T-cell (primary cell): ENCODE measurements around the gene ZNF503. TPM values are rescaled to one million over a fixed set of nuclear protein-coding genes. Genes with fewer than 3 reads are reported as not detected.
"Not testable (repeated sequence)": the region's sequence is repeated elsewhere in the genome, so short reads cannot be mapped to it uniquely, and the experiment has no call there.

Experiments
- ATAC-seq, 4 experiments: fragments of 200-7000 bp in 3 of 4; fragments of 150-1000 bp in 1 of 4; cut with Tn5 transposase; replicated peaks in 1 of 4; 1 replicate in 3 of 4; 2 replicates in 1 of 4; pipeline ENCODE4 v1.10.0; 2021; ENCODE audit warnings: moderate library complexity in 3 of 4, mild to moderate bottlenecking in 2 of 4, moderate number of reproducible peaks in 1 of 4
- CTCF ChIA-PET, 2 donors: fragments of 300-600 bp; sonication (Branson Sonifier 250); formaldehyde crosslinking; loops; one replicate each; lab custom pipeline; 2022; ENCODE audit warnings: antibody characterized with exemption in 2 of 2; lab: Charles Lee
- POLR2A ChIA-PET, 2 donors: fragments of 300-600 bp; sonication (Branson Sonifier 250); formaldehyde crosslinking; loops; one replicate each; lab custom pipeline; 2022; ENCODE audit warnings: antibody characterized with exemption in 2 of 2; lab: Charles Lee
- DNase-seq, 35 experiments: peaks; one replicate each; pipeline versions ENCODE4 v3.0.0 to v3.0.0-alpha.2; 2013 to 2023
- H3K27ac ChIP-seq: one replicate; pipeline ENCODE4 v1.5.1; 2013; ENCODE audit warnings: low read length
- H3K27me3 ChIP-seq, 2 experiments: replicated peaks in 1 of 2; 1 replicate in 1 of 2; 2 replicates in 1 of 2; pipeline versions ENCODE4 v1.6.1 to v1.7.0; 2013; ENCODE audit warnings: low read length in 1 of 2, mixed read lengths in 1 of 2; ENCODE audit not compliant: control insufficient read depth in 2 of 2, insufficient read depth in 2 of 2; ENCODE audit errors: extremely low read depth in 1 of 2
- H3K36me3 ChIP-seq, 2 donors: 1 replicate in 1 of 2; 2 replicates in 1 of 2; pipeline versions ENCODE4 v1.6.1 to v1.7.0; 2013; ENCODE audit warnings: low read length in 1 of 2; ENCODE audit not compliant: control insufficient read depth in 2 of 2, insufficient read depth in 1 of 2; ENCODE audit errors: extremely low read depth in 1 of 2
- H3K4me1 ChIP-seq, 2 experiments: 1 replicate in 1 of 2; 2 replicates in 1 of 2; pipeline versions ENCODE4 v1.6.1 to v1.7.0; 2013; ENCODE audit warnings: low read length in 2 of 2, mixed read lengths in 1 of 2; ENCODE audit not compliant: insufficient read depth in 2 of 2, control insufficient read depth in 1 of 2; ENCODE audit errors: extremely low read depth in 1 of 2
- H3K4me3 ChIP-seq, 2 donors: 1 replicate in 1 of 2; 2 replicates in 1 of 2; pipeline versions ENCODE4 v1.5.1 to v1.7.0; 2013; ENCODE audit warnings: mild to moderate bottlenecking in 2 of 2, low read length in 1 of 2, moderate library complexity in 1 of 2; ENCODE audit not compliant: control insufficient read depth in 1 of 2; ENCODE audit errors: extremely low read depth in 1 of 2
- H3K9me3 ChIP-seq: 2 replicates; pipeline ENCODE4 v1.7.0; 2013
- H3K27ac Mint-ChIP-seq, 2 donors: one replicate each; pipeline ENCODE4 v1.8.0; 2020 to 2021; ENCODE audit warnings: mild to moderate bottlenecking in 2 of 2, mixed read lengths in 2 of 2
- H3K27me3 Mint-ChIP-seq, 2 donors: one replicate each; pipeline ENCODE4 v1.8.0; 2021 to 2022; ENCODE audit warnings: mixed read lengths in 2 of 2
- H3K36me3 Mint-ChIP-seq: one replicate; pipeline ENCODE4 v1.8.0; 2021; ENCODE audit warnings: mixed read lengths
- H3K4me1 Mint-ChIP-seq, 3 donors: one replicate each; pipeline ENCODE4 v1.8.0; 2020 to 2022; ENCODE audit warnings: mixed read lengths in 3 of 3, mild to moderate bottlenecking in 1 of 3
- H3K4me3 Mint-ChIP-seq, 3 donors: one replicate each; pipeline ENCODE4 v1.8.0; 2020 to 2022; ENCODE audit warnings: mild to moderate bottlenecking in 3 of 3, mixed read lengths in 3 of 3, moderate library complexity in 3 of 3
- H3K9me3 Mint-ChIP-seq, 3 donors: one replicate each; pipeline ENCODE4 v1.8.0; 2020 to 2022; ENCODE audit warnings: mixed read lengths in 3 of 3
- WGBS: methylation state at CpG from one replicate; pipeline ENCODE4 v1.1.5; 2013; ENCODE audit warnings: missing lambda C conversion rate; ENCODE audit not compliant: insufficient coverage; 5-methylcytosine and 5-hydroxymethylcytosine counted together
- total RNA-seq, 35 experiments: library from RNA in 6 of 35; stranded (reverse) in 6 of 35; fragments of 120-200 nt in 1 of 35; gene quantifications; one replicate each; pipeline versions ENCODE4 v1.2.1 to v1.2.4 and lab custom pipeline; 2013 to 2026

ZNF503 gene
- total RNA-seq, 5 donors from 2014 or later (not counting 1 experiment from before 2014, with no cell fraction given): 0.16 to 0.38 (median 0.30) TPM; not detected in 1

- H3K4me3 ChIP-seq, H3K4me1 Mint-ChIP-seq, ATAC-seq, H3K9me3 ChIP-seq, H3K27ac ChIP-seq, H3K4me3 Mint-ChIP-seq, H3K27ac Mint-ChIP-seq, H3K36me3 ChIP-seq, DNase-seq, H3K9me3 Mint-ChIP-seq, H3K36me3 Mint-ChIP-seq, H3K4me1 ChIP-seq, CTCF ChIA-PET: not testable (repeated sequence)
- POLR2A ChIA-PET: interaction anchor here in 1 of 2 donors (0.6 kb wide), 1 partner anchor 15 kb away, joined by 3 read pairs; no protein-coding TSS in a partner anchor
- peaks cover 18 to 29% of the 10 kb centered on the region in 2 donors for H3K27me3 Mint-ChIP-seq
- WGBS: 60% methylated on average over 1 of the region's 8 CpGs
- peaks cover 0 to 24% of the 10 kb centered on the region in 2 experiments for H3K27me3 ChIP-seq
Measured at GRCh38 chr10:75359876-75360275, 41.7 kb downstream of the ZNF503 start.

- ChIA-PET CTCF (no interaction called here), POLR2A (no interaction called here)
- no peaks in the 10 kb centered on the region for H3K4me1 ChIP-seq
- H3K4me3 ChIP-seq: no peak overlapping the region
- H3K36me3 Mint-ChIP-seq: no peaks in the 10 kb centered on the region
- ATAC-seq: no peak
- no peak overlapping the region for H3K27ac Mint-ChIP-seq
- no peak for DNase-seq
- no peaks in the 10 kb centered on the region for H3K36me3 ChIP-seq
- peaks cover 3 to 10% (median 4%) of the 10 kb centered on the region in 3 donors for H3K9me3 Mint-ChIP-seq
- H3K4me1 Mint-ChIP-seq: no peaks in the 10 kb centered on the region
- H3K27me3 ChIP-seq: peaks cover 0 to 21% of the 10 kb centered on the region in 2 experiments
- H3K27me3 Mint-ChIP-seq: peaks cover 20 to 26% of the 10 kb centered on the region in 2 donors
- no peaks in the 10 kb centered on the region for H3K9me3 ChIP-seq
- H3K27ac ChIP-seq: no peak overlapping the region
- 70% methylated on average over 5 of the region's 6 CpGs for WGBS
- H3K4me3 Mint-ChIP-seq: no peak overlapping the region
Measured at GRCh38 chr10:75358835-75359421, 42.6 kb downstream of the ZNF503 start.

GRCh38 chr10:75358132-75358531 lies 43.4 kb downstream of the ZNF503 start:
- no peak overlapping the region for H3K4me3 Mint-ChIP-seq
- no peak overlapping the region for H3K4me3 ChIP-seq
- DNase-seq (no peak), ATAC-seq (no peak)
- peaks cover 3 to 10% (median 4%) of the 10 kb centered on the region in 3 donors for H3K9me3 Mint-ChIP-seq
- H3K4me1 ChIP-seq: no peaks in the 10 kb centered on the region
- no peaks in the 10 kb centered on the region for H3K36me3 Mint-ChIP-seq
- no peaks in the 10 kb centered on the region for H3K4me1 Mint-ChIP-seq
- H3K9me3 ChIP-seq: no peaks in the 10 kb centered on the region
- no peaks in the 10 kb centered on the region for H3K36me3 ChIP-seq
- no peak overlapping the region for H3K27ac Mint-ChIP-seq
- ChIA-PET POLR2A (no interaction called here), CTCF (no interaction called here)
- peaks cover 0 to 25% of the 10 kb centered on the region in 2 experiments for H3K27me3 ChIP-seq
- no CpG with 5 or more reads among the region's 5 CpGs for WGBS
- no peak overlapping the region for H3K27ac ChIP-seq
- H3K27me3 Mint-ChIP-seq: peaks cover 17 to 22% of the 10 kb centered on the region in 2 donors

- 92% methylated on average over 1 of the region's 4 CpGs for WGBS
- CTCF ChIA-PET: no interaction called here
- DNase-seq (no peak), ATAC-seq (no peak)
- Histone ChIP-seq H3K36me3 (no peaks in the 10 kb centered on the region), H3K27me3 (peaks cover 0 to 27% of the 10 kb centered on the region in 2 experiments), H3K4me1 (no peaks in the 10 kb centered on the region), H3K4me3 (no peak overlapping the region), H3K9me3 (no peaks in the 10 kb centered on the region), H3K27ac (no peak overlapping the region)
- POLR2A ChIA-PET: no interaction called here
- peaks cover 3 to 10% (median 4%) of the 10 kb centered on the region in 3 donors for H3K9me3 Mint-ChIP-seq
- H3K4me3 Mint-ChIP-seq: no peak overlapping the region
- peaks cover 14 to 22% of the 10 kb centered on the region in 2 donors for H3K27me3 Mint-ChIP-seq
- H3K27ac Mint-ChIP-seq: no peak overlapping the region
- no peaks in the 10 kb centered on the region for H3K36me3 Mint-ChIP-seq
- no peaks in the 10 kb centered on the region for H3K4me1 Mint-ChIP-seq
Measured at GRCh38 chr10:75357500-75357899, 44.1 kb downstream of the ZNF503 start.

GRCh38 chr10:75356484-75356883 lies 45.1 kb downstream of the ZNF503 start:
- H3K4me3 ChIP-seq: no peak overlapping the region
- no peaks in the 10 kb centered on the region for H3K36me3 ChIP-seq
- no peaks in the 10 kb centered on the region for H3K4me1 ChIP-seq
- Mint-ChIP-seq H3K27me3 (peaks cover 14 to 22% of the 10 kb centered on the region in 2 donors), H3K4me3 (no peak overlapping the region), H3K27ac (no peak overlapping the region), H3K4me1 (no peaks in the 10 kb centered on the region), H3K36me3 (no peaks in the 10 kb centered on the region), H3K9me3 (peaks cover 3 to 10% (median 4%) of the 10 kb centered on the region in 3 donors)
- DNase-seq: no peak
- ChIA-PET CTCF (no interaction called here), POLR2A (no interaction called here)
- peaks cover 0 to 29% of the 10 kb centered on the region in 2 experiments for H3K27me3 ChIP-seq
- H3K9me3 ChIP-seq: no peaks in the 10 kb centered on the region
- H3K27ac ChIP-seq: no peak overlapping the region
- WGBS: 80% methylated on average over 2 of the region's 6 CpGs
- no peak for ATAC-seq

- H3K4me3 Mint-ChIP-seq: no peak overlapping the region
- ChIA-PET POLR2A (no interaction called here), CTCF (no interaction called here)
- H3K9me3 Mint-ChIP-seq: peaks cover 3 to 10% (median 4%) of the 10 kb centered on the region in 3 donors
- Histone ChIP-seq H3K27me3 (peaks cover 0 to 29% of the 10 kb centered on the region in 2 experiments), H3K4me3 (no peak overlapping the region), H3K4me1 (no peaks in the 10 kb centered on the region), H3K36me3 (no peaks in the 10 kb centered on the region), H3K27ac (no peak overlapping the region), H3K9me3 (no peaks in the 10 kb centered on the region)
- no peaks in the 10 kb centered on the region for H3K4me1 Mint-ChIP-seq
- DNase-seq (no peak), ATAC-seq (no peak)
- no peak overlapping the region for H3K27ac Mint-ChIP-seq
- H3K27me3 Mint-ChIP-seq: peaks cover 11 to 22% of the 10 kb centered on the region in 2 donors
- no peaks in the 10 kb centered on the region for H3K36me3 Mint-ChIP-seq
- 82% methylated on average over 1 of the region's 1 CpG for WGBS
Measured at GRCh38 chr10:75355706-75356105, 45.9 kb downstream of the ZNF503 start.
